Urinary bladder (tissue), 4 donors: ENCODE data around the gene KRTAP6-3. TPM values are rescaled to one million over a fixed set of nuclear protein-coding genes. Genes with fewer than 3 reads are reported as not detected.

ENCODE experiments used
- DNase-seq: peaks from one replicate; pipeline ENCODE4 v3.0.0-alpha.2; 2015; ENCODE audit errors: extremely low spot score
- H3K27ac ChIP-seq: one replicate; pipeline ENCODE4 v1.5.1; 2013; ENCODE audit warnings: low read depth, mild to moderate bottlenecking, moderate library complexity
- H3K36me3 ChIP-seq: one replicate; pipeline ENCODE4 v1.6.1; 2013; ENCODE audit warnings: mild to moderate bottlenecking, moderate library complexity; ENCODE audit not compliant: insufficient read depth
- H3K4me1 ChIP-seq: one replicate; pipeline ENCODE4 v1.6.1; 2013; ENCODE audit warnings: mild to moderate bottlenecking, moderate library complexity; ENCODE audit not compliant: insufficient read depth
- H3K4me3 ChIP-seq: one replicate; pipeline ENCODE4 v1.5.1; 2013; ENCODE audit warnings: low read depth, low read length
- WGBS: extraction: QIAGEN DNeasy Blood & Tissue Kit; methylation state at CpG from one replicate; pipeline ENCODE4 v1.1.7; 2013; 5-methylcytosine and 5-hydroxymethylcytosine counted together
- polyA plus RNA-seq: library from polyadenylated mRNA; stranded (reverse); fragments of 200-250 nt; gene quantifications from one replicate; pipeline ENCODE4 v1.2.3, GENCODE V29; 2013
- total RNA-seq: library from RNA; depleted of rRNA; stranded (reverse); fragments of >200 nt; gene quantifications from one replicate; pipeline ENCODE4 v1.2.3, GENCODE V29; 2014
- donor health status: healthy with polysubstance abuse.
- donor health status: healthy.

KRTAP6-3 gene
- not detected for total RNA-seq
- not detected for polyA plus RNA-seq

- H3K4me3 ChIP-seq, result no peak within 1 kb of the TSS
- DNase-seq, result no peak
- no peaks in the 10 kb centered on the region for H3K36me3 ChIP-seq
- 93% methylated on average over 4 of the region's 4 CpGs for WGBS
- no peaks in the 10 kb centered on the region for H3K4me1 ChIP-seq
- no peak within 1 kb of the TSS for H3K27ac ChIP-seq
These were observed at the start of gene KRTAP6-3 for GRCh38 chr21:30592140-30592539. TSS of gene KRTAP6-3 (plus strand) at chr21:30592440. CDS start at chr21:30592446, 6 bp downstream.

GRCh38 chr21:30552782-30553181, 39.5 kb upstream of the KRTAP6-3 start:
- Histone ChIP-seq H3K4me3 (no peak overlapping the region), H3K36me3 (no peaks in the 10 kb centered on the region), H3K27ac (no peak overlapping the region), H3K4me1 (no peaks in the 10 kb centered on the region)
- DNase-seq, result no peak
- WGBS, result 48% methylated on average over 1 of the region's 1 CpG

DNA sequence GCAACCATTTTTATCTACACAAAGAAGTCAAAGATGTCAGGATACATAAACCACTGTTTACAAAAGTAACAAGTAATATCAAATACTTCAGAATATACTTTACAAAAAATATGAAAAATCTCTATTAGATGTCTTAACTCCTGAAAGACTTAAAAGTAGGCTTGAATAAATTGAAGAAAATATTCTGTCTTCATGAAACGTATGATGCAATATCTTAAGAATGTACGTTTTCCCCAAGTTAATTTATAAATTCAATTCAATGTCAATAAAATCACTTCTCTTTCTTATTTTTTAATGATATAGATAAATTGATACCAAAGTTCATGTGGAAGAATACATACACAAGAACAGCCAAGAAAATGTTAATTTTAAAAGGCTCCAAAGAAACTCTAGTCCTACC, 37.1 kb upstream of the KRTAP6-3 start:
- 61% methylated on average over 2 of the region's 2 CpGs for WGBS
- Histone ChIP-seq H3K4me1 (no peaks in the 10 kb centered on the region), H3K36me3 (no peaks in the 10 kb centered on the region), H3K4me3 (no peak overlapping the region), H3K27ac (no peak overlapping the region)
- DNase-seq, result no peak

DNA sequence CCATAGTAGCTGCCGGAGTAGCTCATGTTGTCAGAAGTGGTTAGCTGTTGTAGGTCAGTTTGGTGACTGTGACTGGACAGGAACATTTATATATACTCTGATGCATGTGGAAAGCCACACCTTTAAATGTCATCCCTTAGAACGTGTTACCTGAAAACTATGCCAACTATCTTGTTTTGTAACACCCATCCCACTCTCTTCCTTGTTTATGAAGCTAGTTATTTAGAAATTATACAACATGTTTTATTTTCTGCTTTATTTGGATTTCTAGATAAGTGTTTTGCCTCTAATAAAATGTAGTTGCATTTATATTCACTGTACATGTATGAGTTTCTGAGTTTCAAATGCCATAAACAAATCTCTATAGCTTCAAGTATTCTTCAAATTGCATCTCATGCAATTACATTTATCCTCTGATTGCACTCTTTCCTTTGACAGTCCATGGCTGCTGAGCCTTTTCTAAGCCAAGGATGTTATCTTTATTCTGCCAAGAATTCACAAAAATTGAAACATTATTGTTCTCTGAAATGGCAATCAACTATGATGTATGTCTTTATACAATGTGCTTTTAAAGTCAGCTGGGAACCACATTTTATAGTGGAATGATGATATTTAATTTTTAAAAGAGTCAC, 30.9 kb upstream of the KRTAP6-3 start, which contains the start of gene KRTAP19-7:
Gene KRTAP19-7 (minus strand): TSS at position 51 of the 632 bp plus-strand sequence. CDS start 25 bp downstream, at position 26.
- no peaks in the 10 kb centered on the region for H3K36me3 ChIP-seq
- 58% methylated on average over 2 of the region's 2 CpGs for WGBS
- H3K4me1 ChIP-seq, result no peaks in the 10 kb centered on the region
- H3K27ac ChIP-seq, result no peak within 1 kb of the TSS
- no peak within 1 kb of the TSS for H3K4me3 ChIP-seq
- no peak for DNase-seq

GRCh38 chr21:30561957-30562356, 30.3 kb upstream of the KRTAP6-3 start:
- H3K27ac ChIP-seq, result no peak overlapping the region
- no peaks in the 10 kb centered on the region for H3K36me3 ChIP-seq
- no peak overlapping the region for H3K4me3 ChIP-seq
- no peaks in the 10 kb centered on the region for H3K4me1 ChIP-seq
- DNase-seq, result no peak
- WGBS, result 73% methylated on average over 2 of the region's 2 CpGs

DNA sequence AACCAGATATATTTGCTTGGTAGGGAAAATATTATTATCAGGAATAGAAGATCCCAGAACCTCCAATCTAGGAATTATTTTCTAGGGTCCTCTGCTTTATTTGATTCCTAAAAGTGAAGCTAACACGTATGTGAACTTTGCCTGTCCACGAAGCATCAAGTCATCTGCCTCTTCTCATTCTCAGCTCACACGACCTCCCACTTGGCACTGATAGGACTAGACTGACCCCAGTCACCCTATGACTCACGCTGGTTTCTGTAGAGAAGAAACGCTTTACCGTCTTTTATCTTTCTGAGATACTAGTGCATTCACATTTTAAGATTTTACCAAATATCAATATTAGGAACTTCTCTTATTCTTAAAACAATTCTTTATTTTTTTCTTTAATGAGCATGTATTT, 29.2 kb upstream of the KRTAP6-3 start:
- H3K36me3 ChIP-seq, result no peaks in the 10 kb centered on the region
- DNase-seq, result no peak
- no peaks in the 10 kb centered on the region for H3K4me1 ChIP-seq
- H3K27ac ChIP-seq, result no peak overlapping the region
- WGBS, result 61% methylated on average over 6 of the region's 6 CpGs
- no peak overlapping the region for H3K4me3 ChIP-seq

DNA sequence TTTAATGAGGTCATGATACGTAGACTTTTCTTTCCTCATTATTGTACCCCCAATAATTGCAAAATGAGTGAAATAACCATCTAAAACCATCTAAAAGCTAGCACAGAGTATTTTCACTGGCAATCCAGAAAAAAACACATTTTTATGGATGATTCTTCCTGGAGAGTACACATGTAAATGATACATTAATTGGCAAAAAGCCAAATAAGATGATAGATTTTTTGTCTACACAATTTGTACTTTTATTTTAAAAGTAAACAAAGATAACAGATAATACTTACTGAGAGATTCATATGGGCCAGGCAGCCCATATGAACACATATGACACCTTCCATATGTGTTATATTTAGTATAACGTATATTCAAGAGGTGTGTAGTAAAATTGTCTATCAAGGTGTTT, 28.6 kb upstream of the KRTAP6-3 start:
- Histone ChIP-seq H3K4me3 (no peak overlapping the region), H3K27ac (no peak overlapping the region), H3K4me1 (no peaks in the 10 kb centered on the region), H3K36me3 (no peaks in the 10 kb centered on the region)
- DNase-seq, result no peak
- WGBS, result 74% methylated on average over 2 of the region's 2 CpGs

DNA sequence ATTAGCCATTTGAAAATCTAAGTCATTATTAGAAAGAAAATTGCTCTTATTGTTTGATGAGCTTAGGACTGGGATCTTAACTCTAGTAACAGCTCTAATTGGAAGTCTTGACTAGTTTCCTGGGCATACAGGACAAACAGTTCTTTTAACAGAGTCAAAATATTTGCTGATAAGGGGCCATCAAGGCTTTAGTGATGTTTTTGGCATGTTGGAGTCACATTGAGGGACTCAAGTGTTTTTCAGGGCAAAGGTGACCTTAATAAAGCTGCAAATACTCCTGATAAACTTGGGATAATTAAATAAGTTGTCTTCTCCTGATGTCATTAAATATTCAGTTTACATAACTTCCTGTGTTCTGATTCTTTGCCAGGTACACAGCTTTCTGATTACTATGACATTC, 24.6 kb upstream of the KRTAP6-3 start:
- Histone ChIP-seq H3K4me1 (no peaks in the 10 kb centered on the region), H3K4me3 (no peak overlapping the region), H3K36me3 (no peaks in the 10 kb centered on the region), H3K27ac (no peak overlapping the region)
- DNase-seq, result no peak

DNA sequence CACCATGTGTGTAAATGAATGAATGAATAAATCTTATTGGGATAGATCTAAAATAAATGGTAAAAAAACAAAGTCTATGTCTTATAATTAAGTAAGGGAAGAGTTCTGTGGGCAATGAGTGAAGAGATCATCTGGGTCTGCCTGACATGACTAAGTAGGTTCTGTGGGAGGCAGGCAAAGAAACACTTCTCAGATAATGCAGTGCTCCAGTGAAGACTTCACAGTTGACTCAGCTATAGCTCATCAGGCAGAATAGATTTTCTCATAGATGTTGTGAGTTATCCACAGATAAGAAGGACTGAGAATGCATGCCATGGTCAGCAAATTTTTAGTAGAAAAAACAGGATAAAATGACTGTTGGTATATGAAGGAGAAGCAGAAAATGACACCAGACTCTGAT, 14.5 kb upstream of the KRTAP6-3 start:
- no peak for DNase-seq
- no peaks in the 10 kb centered on the region for H3K4me1 ChIP-seq
- no peak overlapping the region for H3K4me3 ChIP-seq
- H3K36me3 ChIP-seq, result no peaks in the 10 kb centered on the region
- H3K27ac ChIP-seq, result no peak overlapping the region

- Histone ChIP-seq H3K27ac (no peak overlapping the region), H3K36me3 (no peaks in the 10 kb centered on the region), H3K4me1 (no peaks in the 10 kb centered on the region), H3K4me3 (no peak overlapping the region)
- 25% methylated on average over 1 of the region's 1 CpG for WGBS
- DNase-seq, result no peak
These were observed 12.9 kb upstream of the KRTAP6-3 start for GRCh38 chr21:30579346-30579745.

DNA sequence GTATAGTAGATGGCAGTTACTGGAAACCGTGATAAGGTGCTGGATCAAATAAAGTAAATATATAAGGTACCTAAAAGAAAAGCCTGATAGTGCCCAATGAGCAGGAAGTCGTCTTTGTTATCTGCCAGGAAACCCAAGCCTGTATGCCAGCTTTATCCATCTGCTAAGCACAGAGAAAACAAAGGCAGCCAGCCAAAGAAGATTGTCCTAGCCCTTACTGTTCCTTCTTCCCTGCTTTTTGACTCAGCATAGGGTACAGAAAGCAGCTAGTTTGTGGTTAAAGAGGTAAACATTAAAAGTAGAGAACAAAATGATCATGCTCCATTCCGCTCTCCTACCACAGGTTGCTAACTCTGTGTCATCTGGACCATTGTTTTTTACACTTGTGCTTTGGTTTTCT, 12.1 kb upstream of the KRTAP6-3 start:
- H3K4me1 ChIP-seq, result no peaks in the 10 kb centered on the region
- no peak overlapping the region for H3K27ac ChIP-seq
- 59% methylated on average over 3 of the region's 3 CpGs for WGBS
- no peaks in the 10 kb centered on the region for H3K36me3 ChIP-seq
- no peak overlapping the region for H3K4me3 ChIP-seq
- no peak for DNase-seq

DNA sequence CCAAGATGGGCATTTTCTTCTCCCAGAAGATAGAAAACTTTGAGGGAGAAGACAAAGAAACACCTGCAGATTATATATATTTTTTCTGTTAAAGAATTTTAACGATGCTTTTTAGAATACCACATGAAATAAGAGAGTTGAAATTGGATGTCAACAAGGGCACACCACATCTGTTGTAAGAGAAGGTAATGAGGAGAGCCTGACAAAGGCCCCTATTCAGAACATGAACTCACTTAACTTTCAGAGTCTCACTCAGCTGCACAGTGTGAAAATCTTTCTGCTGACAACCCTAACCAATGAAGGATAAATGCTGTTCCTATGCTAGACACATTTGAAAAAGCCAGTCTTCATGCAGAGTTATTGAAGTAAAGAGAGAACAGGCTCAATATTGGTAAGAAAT, 9.4 kb upstream of the KRTAP6-3 start:
- H3K27ac ChIP-seq, result no peak overlapping the region
- no peaks in the 10 kb centered on the region for H3K36me3 ChIP-seq
- 83% methylated on average over 1 of the region's 1 CpG for WGBS
- no peaks in the 10 kb centered on the region for H3K4me1 ChIP-seq
- DNase-seq, result no peak
- H3K4me3 ChIP-seq, result no peak overlapping the region

GRCh38 chr21:30590297-30590696, 1.9 kb upstream of the KRTAP6-3 start, which contains the start of gene KRTAP22-2:
TSS of gene KRTAP22-2 (minus strand) at chr21:30590397.
- H3K36me3 ChIP-seq, result no peaks in the 10 kb centered on the region
- DNase-seq, result no peak
- H3K27ac ChIP-seq, result no peak within 1 kb of the TSS
- H3K4me3 ChIP-seq, result no peak within 1 kb of the TSS
- no peaks in the 10 kb centered on the region for H3K4me1 ChIP-seq

DNA sequence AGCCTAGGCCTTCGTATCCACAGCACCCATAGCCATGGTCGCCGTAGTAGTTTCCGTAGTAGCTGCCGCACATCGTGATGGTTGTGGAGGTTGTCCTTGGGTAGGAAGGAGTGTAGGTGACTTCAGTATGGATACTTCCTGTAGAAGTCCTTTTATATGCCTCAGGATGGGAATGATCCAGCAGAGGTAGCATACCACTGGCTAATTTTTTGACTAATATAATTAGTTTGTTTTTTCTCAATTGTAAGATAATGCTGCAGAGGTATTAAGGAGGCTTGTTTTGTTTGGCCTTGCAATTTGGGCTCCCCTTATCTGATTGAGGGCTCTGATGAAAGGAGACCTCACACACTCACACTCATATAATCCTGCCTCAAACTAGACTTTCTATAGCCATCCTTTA, 6.6 kb downstream of the KRTAP6-3 start, which contains the start of gene KRTAP6-2:
Gene KRTAP6-2 (minus strand): TSS at position 101 of the 400 bp plus-strand sequence. CDS start 28 bp downstream, at position 73.
- H3K36me3 ChIP-seq, result no peaks in the 10 kb centered on the region
- 96% methylated on average over 6 of the region's 6 CpGs for WGBS
- H3K4me3 ChIP-seq, result no peak within 1 kb of the TSS
- H3K4me1 ChIP-seq, result no peaks in the 10 kb centered on the region
- DNase-seq, result no peak
- no peak within 1 kb of the TSS for H3K27ac ChIP-seq

- Histone ChIP-seq H3K4me3 (no peak within 1 kb of the TSS), H3K4me1 (no peaks in the 10 kb centered on the region), H3K27ac (no peak within 1 kb of the TSS), H3K36me3 (no peaks in the 10 kb centered on the region)
- WGBS, result 91% methylated on average over 1 of the region's 1 CpG
- DNase-seq, result no peak
These were observed 8.5 kb downstream of the KRTAP6-3 start, which contains the start of gene KRTAP22-1 for GRCh38 chr21:30600787-30601186. TSS of gene KRTAP22-1 (plus strand) at chr21:30601087.
